Gastroesophageal sphincter (tissue), 3 donors: ENCODE data around the gene GOLGA6L7.
"Not testable (repeated sequence)": the region's sequence is repeated elsewhere in the genome, so short reads cannot be mapped to it uniquely, and the experiment has no call there.

Experiments
- CTCF ChIP-seq, 4 experiments: fragments of 200-600 bp in 2 of 4; fragments of 450-650 bp in 2 of 4; sonication (generic) in 1 of 4; IDR thresholded peaks; one replicate each; pipeline ENCODE4 v1.5.1; 2017 to 2019; ENCODE audit warnings: antibody characterized with exemption in 4 of 4, mild to moderate bottlenecking in 2 of 4, moderate library complexity in 2 of 4
- EP300 ChIP-seq: sonication (generic); formaldehyde crosslinking; IDR thresholded peaks from one replicate; pipeline ENCODE4 v1.6.1; 2017; ENCODE audit warnings: antibody characterized with exemption, mild to moderate bottlenecking
- POLR2A ChIP-seq, 2 donors: fragments of 450-650 bp; IDR thresholded peaks; one replicate each; pipeline ENCODE4 v1.6.1; 2017; ENCODE audit warnings: antibody characterized with exemption in 2 of 2, mild to moderate bottlenecking in 2 of 2, moderate library complexity in 1 of 2
- POLR2AphosphoS5 ChIP-seq: sonication (generic); formaldehyde crosslinking; IDR thresholded peaks from one replicate; pipeline ENCODE4 v1.6.1; 2017; ENCODE audit warnings: antibody characterized with exemption

DNA sequence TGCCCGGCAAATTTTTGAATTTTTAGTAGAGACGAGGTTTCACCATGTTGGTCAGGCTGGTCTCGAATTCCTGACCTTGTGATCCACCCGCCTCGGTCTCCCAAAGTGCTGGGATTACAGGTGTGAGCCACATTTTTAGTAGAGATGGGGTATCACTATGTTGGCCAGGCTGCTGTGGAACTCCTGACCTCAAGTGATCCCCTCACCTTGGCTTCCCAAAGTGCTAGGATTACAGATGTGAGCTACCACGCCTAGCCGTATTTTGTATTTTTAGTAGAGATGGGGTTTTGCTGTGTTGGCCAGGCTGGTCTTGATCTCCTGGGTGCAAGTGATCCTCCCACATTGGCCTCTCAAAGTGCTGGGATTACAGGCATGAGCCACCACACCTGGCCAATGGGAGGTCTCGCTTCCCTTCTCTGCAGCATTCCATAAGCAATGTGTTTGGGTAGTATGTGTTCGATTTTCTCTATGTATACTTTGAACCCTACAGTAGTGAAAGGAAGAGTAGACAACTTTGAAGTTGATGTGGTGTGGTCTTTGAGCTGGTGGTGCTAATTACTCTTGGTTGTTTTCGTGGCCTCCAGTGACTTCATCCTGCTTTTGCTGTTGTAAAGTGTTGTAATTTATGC lies 13.4 kb downstream of the GOLGA6L7 start:
- not testable (repeated sequence) for TF ChIP-seq CTCF (IDR thresholded peaks at IDR 0.05); POLR2A (IDR thresholded peaks at IDR 0.05); EP300; POLR2AphosphoS5
